Measurements from ENCODE around the gene SERTAD2. TPM values are rescaled to one million over a fixed set of nuclear protein-coding genes. Genes with fewer than 3 reads are reported as not detected.
A peak's percentile ranks its signal among the peaks of the same experiment; 100 is the strongest.

SERTAD2 gene
- total and polyA plus RNA-seq, 7 donors: 3.3 to 13.2 (median 10.3) TPM

DNA sequence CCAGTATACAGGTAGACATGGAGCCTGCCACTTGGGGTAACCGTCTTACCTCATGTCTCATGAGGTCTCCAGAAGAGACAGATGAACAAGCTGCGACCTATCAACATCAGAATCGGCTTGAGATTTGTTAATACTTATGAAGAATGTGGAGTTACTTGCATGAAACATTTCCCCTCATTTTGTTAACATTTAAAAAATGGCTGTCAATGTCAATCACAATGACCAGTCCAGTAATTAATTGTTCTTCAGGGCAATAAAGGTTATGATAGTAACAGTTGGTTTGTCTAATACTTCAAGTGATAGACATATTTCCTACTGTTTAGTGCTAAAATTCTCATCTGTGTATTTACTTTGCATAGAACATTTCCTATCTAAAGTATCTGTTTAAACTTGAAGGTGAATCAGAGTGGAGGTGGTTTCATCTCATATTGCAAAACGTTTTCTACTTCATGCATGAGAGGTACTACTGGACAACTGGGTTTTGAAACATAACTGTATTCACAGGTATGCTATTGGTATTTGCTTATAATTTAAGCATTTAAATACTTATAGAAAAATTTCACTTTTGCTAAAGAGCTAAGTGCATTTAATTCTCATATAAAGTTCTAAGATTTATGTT, 15.1 kb downstream of the SERTAD2 start:
- TF ChIP-seq, protein P1, sequence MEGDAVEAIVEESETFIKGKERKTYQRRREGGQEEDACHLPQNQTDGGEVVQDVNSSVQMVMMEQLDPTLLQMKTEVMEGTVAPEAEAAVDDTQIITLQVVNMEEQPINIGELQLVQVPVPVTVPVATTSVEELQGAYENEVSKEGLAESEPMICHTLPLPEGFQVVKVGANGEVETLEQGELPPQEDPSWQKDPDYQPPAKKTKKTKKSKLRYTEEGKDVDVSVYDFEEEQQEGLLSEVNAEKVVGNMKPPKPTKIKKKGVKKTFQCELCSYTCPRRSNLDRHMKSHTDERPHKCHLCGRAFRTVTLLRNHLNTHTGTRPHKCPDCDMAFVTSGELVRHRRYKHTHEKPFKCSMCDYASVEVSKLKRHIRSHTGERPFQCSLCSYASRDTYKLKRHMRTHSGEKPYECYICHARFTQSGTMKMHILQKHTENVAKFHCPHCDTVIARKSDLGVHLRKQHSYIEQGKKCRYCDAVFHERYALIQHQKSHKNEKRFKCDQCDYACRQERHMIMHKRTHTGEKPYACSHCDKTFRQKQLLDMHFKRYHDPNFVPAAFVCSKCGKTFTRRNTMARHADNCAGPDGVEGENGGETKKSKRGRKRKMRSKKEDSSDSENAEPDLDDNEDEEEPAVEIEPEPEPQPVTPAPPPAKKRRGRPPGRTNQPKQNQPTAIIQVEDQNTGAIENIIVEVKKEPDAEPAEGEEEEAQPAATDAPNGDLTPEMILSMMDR (IDR thresholded peaks at IDR 0.05): no peak
- DNase-seq (no peak), ATAC-seq (no peak)
- peaks cover 47% of the 10 kb centered on the region for H3K4me1 ChIP-seq
- peaks cover 0 to 27% of the 10 kb centered on the region in 2 donors for H3K36me3 ChIP-seq (ENCODE audit: insufficient read depth in 1 of 2, low read depth in 1 of 2)
- intact Hi-C loops (cut with DNase I): no loop called here
- WGBS, 3 donors: 81 to 90% (median 84%) methylated on average over 4 of the region's 4 CpGs
- peak overlapping the region; percentile 56 for H3K27ac ChIP-seq
- no peaks in the 10 kb centered on the region for H3K9me3 ChIP-seq
- no peaks in the 10 kb centered on the region for H3K27me3 ChIP-seq (ENCODE audit: insufficient read depth in 3 of 3, low read length in 2 of 3)
- no peak overlapping the region for H3K4me3 ChIP-seq

DNA sequence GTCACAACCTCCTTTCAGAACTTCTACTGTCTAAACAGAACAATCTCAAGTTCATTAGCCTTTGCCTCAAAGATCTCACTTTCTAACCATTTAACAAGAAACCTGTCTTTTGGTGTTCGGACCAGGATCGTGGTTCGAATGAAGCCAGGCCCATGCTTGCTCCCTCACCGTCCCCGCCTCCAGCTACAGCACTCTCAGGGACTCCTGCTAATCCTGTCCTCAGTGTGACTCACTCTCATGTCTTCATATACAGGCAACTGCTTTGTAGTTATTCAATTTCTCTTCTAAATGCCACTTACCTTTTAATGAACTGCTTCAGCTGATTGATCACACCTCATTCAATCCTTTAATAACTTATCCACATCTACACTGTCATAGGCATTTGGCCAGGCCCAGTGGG, 15.8 kb downstream of the SERTAD2 start:
- 91 to 95% (median 91%) methylated on average over 5 of the region's 5 CpGs for WGBS, 3 donors
- Histone ChIP-seq H3K27ac (peak overlapping the region; percentile 56), H3K27me3 (ENCODE audit: insufficient read depth in 3 of 3, low read length in 2 of 3) (no peaks in the 10 kb centered on the region), H3K4me1 (peaks cover 44% of the 10 kb centered on the region), H3K4me3 (no peak overlapping the region), H3K9me3 (no peaks in the 10 kb centered on the region), H3K36me3 (ENCODE audit: insufficient read depth in 1 of 2, low read depth in 1 of 2) (peaks cover 0 to 34% of the 10 kb centered on the region in 2 donors)
- intact Hi-C loops (cut with DNase I): no loop called here
- DNase-seq (no peak), ATAC-seq (peak; percentile 80 to 91 (median 84))
- TF ChIP-seq, protein P1 (IDR thresholded peaks at IDR 0.05): no peak

DNA sequence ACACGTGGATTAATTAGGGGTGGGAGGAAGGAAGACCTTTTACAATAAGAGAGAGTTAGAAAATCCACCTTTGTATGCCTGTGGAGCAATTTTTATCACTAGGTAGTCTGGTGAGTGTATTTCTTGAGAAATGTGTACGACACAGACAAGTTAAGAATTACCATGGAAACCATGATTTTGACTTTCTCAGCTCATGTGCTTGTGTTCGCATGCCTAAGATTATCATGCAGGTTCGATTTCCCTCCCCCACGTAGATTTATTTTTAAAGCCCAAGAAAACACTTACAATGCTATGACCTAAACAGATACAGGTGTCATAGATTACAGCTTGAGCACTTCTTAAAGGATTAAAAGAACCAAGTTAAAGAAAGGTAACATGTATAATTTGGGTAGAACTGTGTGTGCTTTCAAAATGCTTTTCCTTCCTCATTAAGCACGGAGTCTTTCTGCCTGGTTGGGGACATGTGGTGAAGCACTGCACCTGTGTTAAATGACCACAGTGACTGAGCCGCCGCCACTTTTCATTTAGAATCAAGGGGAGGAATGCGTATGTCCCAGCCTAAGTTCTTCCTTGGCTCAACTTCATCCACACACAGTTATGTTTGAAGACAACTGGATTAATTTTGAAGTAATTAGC, 16.6 kb downstream of the SERTAD2 start:
- TF ChIP-seq, protein P1 (IDR thresholded peaks at IDR 0.05): no peak
- Histone ChIP-seq H3K9me3 (no peaks in the 10 kb centered on the region), H3K27ac (peak overlapping the region; percentile 20), H3K36me3 (ENCODE audit: insufficient read depth in 1 of 2, low read depth in 1 of 2) (peaks cover 0 to 36% of the 10 kb centered on the region in 2 donors), H3K4me3 (no peak overlapping the region), H3K4me1 (peaks cover 44% of the 10 kb centered on the region), H3K27me3 (ENCODE audit: insufficient read depth in 3 of 3, low read length in 2 of 3) (no peaks in the 10 kb centered on the region)
- DNase-seq (no peak), ATAC-seq (peak in 1 of 4 donors; percentile 18)
- WGBS, 3 donors: 55 to 65% (median 61%) methylated on average over 9 of the region's 9 CpGs
- intact Hi-C loops (cut with DNase I): no loop called here

DNA sequence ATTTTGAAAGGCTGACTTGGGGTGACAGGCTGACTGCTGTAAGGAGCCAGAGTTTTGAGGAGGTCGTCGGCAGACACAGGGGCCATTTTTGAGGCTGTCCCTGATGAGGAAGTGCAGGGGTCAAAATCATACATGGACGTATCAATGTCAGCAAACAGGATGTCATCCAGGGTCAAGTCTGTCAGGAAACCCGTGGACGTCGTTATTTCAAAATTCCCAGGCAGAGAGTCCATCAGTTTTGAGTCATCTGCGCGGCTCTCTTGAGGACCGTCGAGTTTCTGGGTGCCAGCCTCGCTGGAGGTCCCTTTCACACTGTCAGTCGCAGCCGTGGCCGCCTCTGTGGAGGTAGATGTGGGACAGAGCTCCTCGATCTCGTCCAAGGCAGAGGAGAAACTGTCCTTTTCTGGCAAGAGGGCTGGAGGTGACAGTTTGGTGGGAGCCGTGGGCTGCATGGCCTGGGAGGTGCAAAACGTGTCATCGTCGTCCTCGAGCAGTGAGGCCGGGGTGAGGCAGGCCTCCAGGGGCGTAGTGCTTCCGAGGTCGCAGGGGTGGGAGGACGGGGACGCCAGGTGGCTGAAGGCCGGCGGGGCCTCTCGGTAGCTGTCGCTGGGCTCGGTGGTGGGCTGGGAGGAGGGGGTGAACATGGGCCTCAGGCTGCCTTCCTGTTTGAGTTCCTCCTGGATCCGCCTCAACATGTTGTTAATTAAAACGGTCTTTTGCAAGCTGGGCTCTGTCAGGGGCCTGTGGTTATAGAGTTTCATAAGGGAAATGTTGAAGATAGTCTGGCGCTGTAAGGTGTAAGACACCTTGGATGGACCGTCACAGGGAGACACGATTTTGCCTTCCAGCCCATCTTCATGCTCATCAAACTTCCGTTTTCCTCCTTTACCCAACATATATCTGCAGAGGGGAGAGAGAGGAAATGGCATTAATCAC, 17.5 kb downstream of the SERTAD2 start:
- WGBS, 3 donors: 69 to 74% (median 70%) methylated on average over 36 to 38 of the region's 38 CpGs
- DNase-seq (no peak), ATAC-seq (no peak)
- Histone ChIP-seq H3K9me3 (no peaks in the 10 kb centered on the region), H3K36me3 (ENCODE audit: insufficient read depth in 1 of 2, low read depth in 1 of 2) (peaks cover 0 to 38% of the 10 kb centered on the region in 2 donors), H3K4me1 (peaks cover 44% of the 10 kb centered on the region), H3K27me3 (ENCODE audit: insufficient read depth in 3 of 3, low read length in 2 of 3) (no peaks in the 10 kb centered on the region), H3K4me3 (no peak overlapping the region), H3K27ac (peak overlapping the region; percentile 20)
- TF ChIP-seq, protein P1 (IDR thresholded peaks at IDR 0.05): no peak
- intact Hi-C loops (cut with DNase I): no loop called here
